Ectodermal cell (in vitro differentiated cells): ENCODE results near the gene GAL3ST3. TPM values are rescaled to one million over a fixed set of nuclear protein-coding genes. Genes with fewer than 3 reads are reported as not detected.
"Not testable (repeated sequence)": the region's sequence is repeated elsewhere in the genome, so short reads cannot be mapped to it uniquely, and the experiment has no call there.

Experiments
- H3K27ac ChIP-seq: 2 replicates; pipeline ENCODE4 v1.7.0; 2013; ENCODE audit warnings: mild to moderate bottlenecking, low read depth, low read length; ENCODE audit not compliant: insufficient read depth, poor library complexity, severe bottlenecking
- H3K27me3 ChIP-seq: 2 replicates; pipeline ENCODE4 v1.7.0; 2013; ENCODE audit warnings: mild to moderate bottlenecking, low read length; ENCODE audit not compliant: insufficient read depth, control insufficient read depth, poor library complexity, severe bottlenecking
- H3K36me3 ChIP-seq: one replicate; pipeline ENCODE4 v1.7.0; 2013; ENCODE audit warnings: low read length; ENCODE audit not compliant: control insufficient read depth, insufficient read depth
- H3K4me1 ChIP-seq: one replicate; pipeline ENCODE4 v1.7.0; 2013; ENCODE audit warnings: low read length; ENCODE audit not compliant: control insufficient read depth, insufficient read depth
- H3K4me3 ChIP-seq: 2 replicates; pipeline ENCODE4 v1.7.0; 2013; ENCODE audit warnings: low read depth, low read length, control low read depth; ENCODE audit not compliant: insufficient read depth
- H3K9me3 ChIP-seq: 2 replicates; pipeline ENCODE4 v1.7.0; 2013; ENCODE audit warnings: mild to moderate bottlenecking, low read length, moderate library complexity; ENCODE audit not compliant: control insufficient read depth
- WGBS, 2 experiments: methylation state at CpG; one replicate each; pipeline ENCODE4 v1.1.7; 2013; ENCODE audit warnings: missing lambda C conversion rate in 2 of 2; 5-methylcytosine and 5-hydroxymethylcytosine counted together
- polyA plus RNA-seq, 4 experiments: library from polyadenylated mRNA; stranded (reverse); fragments of 50-300 nt; gene quantifications; one replicate each; pipeline ENCODE4 v1.2.3, GENCODE V29; 2013

GAL3ST3 gene
- 26.6 TPM for polyA plus RNA-seq (2013, experiment 1 of 4)
- 28.7 TPM for polyA plus RNA-seq (2013, experiment 2 of 4)
- 18.7 TPM for polyA plus RNA-seq (2013, experiment 3 of 4)
- polyA plus RNA-seq (2013, experiment 4 of 4): 20.5 TPM

- H3K4me3 ChIP-seq: peak within 1 kb of the TSS; percentile 59
- H3K9me3 ChIP-seq: no peaks in the 10 kb centered on the region
- H3K27me3 ChIP-seq: no peaks in the 10 kb centered on the region
- peaks cover 3% of the 10 kb centered on the region for H3K36me3 ChIP-seq
- WGBS, 2 experiments: 2 to 3% methylated on average over 37 to 39 of the region's 39 CpGs
- H3K27ac ChIP-seq: peak within 1 kb of the TSS; percentile 5
- H3K4me1 ChIP-seq: peaks cover 34% of the 10 kb centered on the region
Observed at GRCh38 chr11:66048547-66049323, at the start of gene GAL3ST3. Gene GAL3ST3, minus strand, starts transcription at chr11:66049161. Its CDS starts 3,746 bp downstream, at chr11:66045415.

GRCh38 chr11:66092125-66092524 lies 43.2 kb upstream of the GAL3ST3 start:
- not testable (repeated sequence) for H3K27ac ChIP-seq, H3K4me1 ChIP-seq, H3K36me3 ChIP-seq, H3K4me3 ChIP-seq, H3K27me3 ChIP-seq, H3K9me3 ChIP-seq
- no CpG with 5 or more reads among the region's 2 CpGs for WGBS, 2 experiments

- H3K4me3 ChIP-seq: no peak overlapping the region
- H3K27me3 ChIP-seq: no peaks in the 10 kb centered on the region
- no peak overlapping the region for H3K27ac ChIP-seq
- no peaks in the 10 kb centered on the region for H3K4me1 ChIP-seq
- no peaks in the 10 kb centered on the region for H3K9me3 ChIP-seq
- 89 to 94% methylated on average over 4 of the region's 4 CpGs for WGBS, 2 experiments
- no peaks in the 10 kb centered on the region for H3K36me3 ChIP-seq
Observed at GRCh38 chr11:66090288-66090687, 41.3 kb upstream of the GAL3ST3 start.

DNA sequence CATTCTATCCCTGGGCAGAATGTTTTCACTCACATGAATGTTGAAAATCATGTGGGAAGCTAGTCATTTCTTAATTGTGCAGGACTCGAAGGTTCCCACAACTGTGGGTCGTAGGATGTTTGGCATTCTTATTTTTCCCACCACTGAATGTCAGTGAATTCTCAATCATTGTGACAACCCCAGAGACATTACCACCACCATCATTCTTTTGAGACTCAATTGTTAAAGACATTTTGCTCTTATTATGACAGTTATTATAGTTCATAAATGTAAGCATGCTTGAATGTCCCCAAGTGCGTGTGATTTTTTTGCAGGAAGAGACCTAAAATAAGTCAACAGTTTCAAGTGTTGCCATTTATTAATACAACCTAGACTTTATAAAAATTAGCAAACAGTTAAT lies 40.1 kb upstream of the GAL3ST3 start:
- no peak overlapping the region for H3K27ac ChIP-seq
- H3K27me3 ChIP-seq: no peaks in the 10 kb centered on the region
- 94 to 97% methylated on average over 3 of the region's 3 CpGs for WGBS, 2 experiments
- no peaks in the 10 kb centered on the region for H3K4me1 ChIP-seq
- H3K9me3 ChIP-seq: no peaks in the 10 kb centered on the region
- no peaks in the 10 kb centered on the region for H3K36me3 ChIP-seq
- H3K4me3 ChIP-seq: no peak overlapping the region

GRCh38 chr11:66087148-66087908 lies 38.4 kb upstream of the GAL3ST3 start:
- Histone ChIP-seq H3K27ac (no peak overlapping the region), H3K9me3 (no peaks in the 10 kb centered on the region), H3K4me1 (no peaks in the 10 kb centered on the region), H3K27me3 (no peaks in the 10 kb centered on the region), H3K4me3 (no peak overlapping the region), H3K36me3 (no peaks in the 10 kb centered on the region)
- WGBS, 2 experiments: 94% methylated on average over 9 of the region's 9 CpGs

DNA sequence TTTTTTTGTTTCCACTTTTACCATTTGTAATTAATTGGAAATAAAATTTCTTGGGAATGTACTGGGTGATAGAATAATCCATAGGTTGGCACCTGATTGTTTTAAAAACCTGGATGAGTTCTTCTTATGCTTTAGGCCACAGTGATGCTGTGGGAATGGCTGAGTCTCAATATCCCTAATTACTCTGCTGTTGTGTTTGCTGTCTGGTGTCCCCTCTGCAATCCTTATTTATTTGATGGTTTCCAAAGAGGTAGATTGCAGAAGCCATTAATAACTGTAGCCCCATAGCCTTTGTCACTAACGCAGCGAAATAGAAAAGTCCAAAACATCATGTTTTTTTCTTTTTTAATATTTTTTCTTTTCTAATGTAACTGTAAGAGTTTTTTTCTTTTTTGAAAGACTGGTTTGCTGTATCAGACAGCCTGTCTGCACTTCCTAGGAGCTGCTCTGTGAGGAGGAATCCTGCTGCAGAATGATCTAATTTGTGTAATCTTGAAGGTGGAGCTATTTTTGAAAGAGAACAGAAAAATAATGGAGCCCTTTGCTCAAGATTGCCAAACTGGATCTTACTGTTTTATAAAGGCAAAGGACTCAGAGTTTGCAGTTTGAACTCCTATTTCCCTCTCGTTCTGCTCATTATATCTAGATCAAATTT lies 36.0 kb upstream of the GAL3ST3 start:
- Histone ChIP-seq H3K4me1 (peaks cover 2% of the 10 kb centered on the region), H3K36me3 (no peaks in the 10 kb centered on the region), H3K9me3 (no peaks in the 10 kb centered on the region), H3K27me3 (no peaks in the 10 kb centered on the region), H3K4me3 (no peak overlapping the region), H3K27ac (no peak overlapping the region)
- WGBS, 2 experiments: 94% methylated on average over 2 of the region's 3 CpGs; no CpG with 5 or more reads in 1 of the 2 experiments

GRCh38 chr11:66083767-66084166 lies 34.8 kb upstream of the GAL3ST3 start:
- whole genome bisulfite sequencing, 2 experiments: 92 to 96% methylated on average over 3 of the region's 3 CpGs
- H3K4me3 ChIP-seq: no peak overlapping the region
- no peaks in the 10 kb centered on the region for H3K36me3 ChIP-seq
- H3K4me1 ChIP-seq: peaks cover 2% of the 10 kb centered on the region
- no peaks in the 10 kb centered on the region for H3K9me3 ChIP-seq
- H3K27me3 ChIP-seq: no peaks in the 10 kb centered on the region
- H3K27ac ChIP-seq: no peak overlapping the region

DNA sequence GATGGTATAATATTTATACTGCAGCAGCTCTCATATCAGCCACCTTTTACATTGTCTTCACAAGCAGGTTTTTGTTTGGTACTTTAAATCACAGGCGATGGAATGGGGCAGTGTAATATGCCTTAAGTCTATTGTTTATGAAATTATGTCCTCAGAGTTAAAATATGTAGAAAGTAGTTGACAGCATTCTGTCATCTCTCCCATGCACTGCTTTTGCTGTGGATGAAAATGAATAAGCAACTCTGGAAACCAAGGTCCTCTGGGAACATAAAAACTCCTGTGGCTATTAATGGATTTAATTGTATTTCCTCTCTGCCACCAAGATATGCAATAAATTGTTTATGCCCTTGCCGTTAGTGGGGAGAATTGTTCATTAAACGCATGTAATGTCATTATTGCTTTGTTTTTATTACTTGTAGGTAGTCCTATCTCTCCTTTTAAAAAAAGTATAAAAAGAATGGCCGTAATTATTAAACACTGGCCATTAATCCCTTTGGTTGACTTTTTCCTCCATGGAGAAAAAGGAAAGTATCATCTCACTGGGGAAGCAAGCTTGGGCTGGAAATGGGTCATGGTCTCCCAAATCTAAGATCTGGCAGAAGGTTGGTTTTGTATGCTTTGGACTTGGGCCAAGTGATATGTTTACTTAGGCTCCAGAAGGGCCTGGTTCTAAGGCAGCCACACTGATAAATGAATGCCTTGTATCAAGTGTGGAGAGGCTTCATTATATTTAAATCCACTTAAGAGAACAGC lies 34.2 kb upstream of the GAL3ST3 start:
- WGBS, 2 experiments: 92 to 94% methylated on average over 2 to 4 of the region's 4 CpGs
- Histone ChIP-seq H3K27ac (no peak overlapping the region), H3K9me3 (no peaks in the 10 kb centered on the region), H3K27me3 (no peaks in the 10 kb centered on the region), H3K4me1 (peaks cover 2% of the 10 kb centered on the region), H3K36me3 (no peaks in the 10 kb centered on the region), H3K4me3 (no peak overlapping the region)

DNA sequence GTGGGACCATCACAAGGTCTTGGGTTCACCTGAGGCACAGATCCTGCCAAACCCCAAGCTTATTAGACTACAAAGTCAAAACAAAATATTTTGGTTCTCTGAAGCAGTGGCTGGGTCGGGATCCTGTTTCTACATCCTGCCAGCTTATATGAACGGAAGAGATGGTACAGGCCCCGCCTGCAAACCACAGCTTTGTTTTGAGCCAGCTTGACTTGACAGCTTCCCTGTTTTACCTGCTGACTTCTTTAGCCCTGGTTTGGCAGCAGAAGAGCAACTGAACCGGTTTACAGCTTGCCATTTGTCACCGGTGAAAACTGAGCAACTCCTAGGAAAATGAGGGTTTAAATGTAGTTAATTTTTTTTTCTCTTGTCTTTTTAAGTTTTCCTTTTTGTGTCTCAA lies 32.5 kb upstream of the GAL3ST3 start:
- Histone ChIP-seq H3K4me3 (no peak overlapping the region), H3K27me3 (no peaks in the 10 kb centered on the region), H3K36me3 (no peaks in the 10 kb centered on the region), H3K9me3 (no peaks in the 10 kb centered on the region), H3K4me1 (peaks cover 2% of the 10 kb centered on the region), H3K27ac (no peak overlapping the region)
- 81 to 89% methylated on average over 5 of the region's 5 CpGs for WGBS, 2 experiments
